Activated gamma-delta T cell treated with Interleukin-2 at 50 U/mL for 16 hours (primary cell): ENCODE results near the gene CCR1.
"Not testable (repeated sequence)": the region's sequence is repeated elsewhere in the genome, so short reads cannot be mapped to it uniquely, and the experiment has no call there.

Experiments
- DNase-seq: peaks from one replicate; pipeline ENCODE4 v3.0.0-alpha.2; 2020

Gene CCR1

GRCh38 chr3:46209746-46210470, 1.8 kb upstream of the CCR1 start:
- no peak for DNase-seq

GRCh38 chr3:46209053-46209452, 940 bp upstream of the CCR1 start:
- DNase-seq: no peak

GRCh38 chr3:46207514-46207913, 599 bp downstream of the CCR1 start:
- not testable (repeated sequence) for DNase-seq

- DNase-seq: no peak
Observed at GRCh38 chr3:46206282-46207015, 1.7 kb downstream of the CCR1 start.

- no peak for DNase-seq
Observed at GRCh38 chr3:46205286-46205960, 2.7 kb downstream of the CCR1 start.

- no peak for DNase-seq
Observed at GRCh38 chr3:46203681-46204080, 4.4 kb downstream of the CCR1 start.

GRCh38 chr3:46202535-46202934, 5.6 kb downstream of the CCR1 start:
- no peak for DNase-seq

GRCh38 chr3:46200790-46201189, 7.3 kb downstream of the CCR1 start:
- no peak for DNase-seq

GRCh38 chr3:46200211-46200610, 7.9 kb downstream of the CCR1 start:
- DNase-seq: no peak

GRCh38 chr3:46196261-46196957, 11.7 kb downstream of the CCR1 start:
- no peak for DNase-seq

GRCh38 chr3:46194868-46195553, 13.1 kb downstream of the CCR1 start:
- no peak for DNase-seq

GRCh38 chr3:46193436-46193835, 14.7 kb downstream of the CCR1 start:
- no peak for DNase-seq

GRCh38 chr3:46192939-46193338, 15.2 kb downstream of the CCR1 start:
- no peak for DNase-seq

GRCh38 chr3:46191730-46192129, 16.4 kb downstream of the CCR1 start:
- DNase-seq: no peak

GRCh38 chr3:46188708-46189107, 19.4 kb downstream of the CCR1 start:
- DNase-seq: no peak

GRCh38 chr3:46187876-46188275, 20.2 kb downstream of the CCR1 start:
- no peak for DNase-seq

GRCh38 chr3:46187341-46187700, 20.8 kb downstream of the CCR1 start:
- DNase-seq: no peak

- DNase-seq: no peak
Observed at GRCh38 chr3:46186471-46187340, 21.4 kb downstream of the CCR1 start.

GRCh38 chr3:46184469-46184868, 23.6 kb downstream of the CCR1 start:
- no peak for DNase-seq

- no peak for DNase-seq
Observed at GRCh38 chr3:46183330-46183729, 24.8 kb downstream of the CCR1 start.

- DNase-seq: no peak
Observed at GRCh38 chr3:46168583-46169345, 39.3 kb downstream of the CCR1 start.
